ENCODE results near the gene TEC.
"Not testable (repeated sequence)": the region's sequence is repeated elsewhere in the genome, so short reads cannot be mapped to it uniquely, and the experiment has no call there.

GRCh38 chr4:48314746-48315145 lies 45.1 kb upstream of the TEC start:
- TF ChIP-seq CTCF, POLR2A, EP300 (IDR thresholded peaks at IDR 0.05): not testable (repeated sequence)
